NCI-H2107 treated with DMSO at 0.1 percent for 48 hours (cell line): ENCODE data around the gene JUND.

ENCODE experiments used
- DNase-seq: peaks from one replicate; lab custom pipeline; 2025; ENCODE audit not compliant: unreplicated experiment; lab: John Stamatoyannopoulos, UW

JUND gene

GRCh38 chr19:18271433-18271841 is 10.0 kb downstream of the JUND start:
- DNase-seq: no peak

- DNase-seq: no peak
Observed at GRCh38 chr19:18270326-18270725, 11.1 kb downstream of the JUND start.

DNA sequence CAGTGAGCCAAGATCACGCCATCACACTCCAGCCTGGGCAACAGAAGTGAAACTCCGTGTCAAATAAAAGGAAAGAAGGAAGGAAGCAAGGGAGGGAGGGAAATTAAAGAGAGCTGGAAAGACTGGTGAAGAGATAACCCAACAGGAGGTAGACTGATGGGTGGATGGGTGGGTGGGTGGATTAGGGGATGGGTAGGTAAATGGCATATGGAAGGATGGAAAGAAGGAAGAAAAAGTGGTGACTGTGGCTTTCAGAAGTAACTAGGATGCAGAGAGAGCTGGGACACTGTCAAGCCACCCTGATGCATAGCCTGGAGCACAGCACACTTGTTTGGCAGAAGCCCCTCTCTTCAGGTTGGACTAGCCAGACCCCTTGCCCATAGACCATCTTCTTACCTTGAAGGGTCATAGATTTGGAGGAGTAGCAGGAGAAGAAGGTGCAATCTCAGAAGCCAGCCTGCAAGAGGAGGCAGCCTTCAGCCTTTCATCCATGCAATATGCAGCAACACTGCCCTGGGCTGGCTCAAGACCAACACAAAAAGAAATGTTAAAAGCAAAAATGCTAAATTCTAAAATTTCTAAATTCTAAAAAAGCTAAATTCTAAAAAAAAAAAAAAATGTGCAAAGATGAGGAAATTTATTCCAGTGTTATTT is 12.2 kb downstream of the JUND start:
- DNase-seq: no peak

DNA sequence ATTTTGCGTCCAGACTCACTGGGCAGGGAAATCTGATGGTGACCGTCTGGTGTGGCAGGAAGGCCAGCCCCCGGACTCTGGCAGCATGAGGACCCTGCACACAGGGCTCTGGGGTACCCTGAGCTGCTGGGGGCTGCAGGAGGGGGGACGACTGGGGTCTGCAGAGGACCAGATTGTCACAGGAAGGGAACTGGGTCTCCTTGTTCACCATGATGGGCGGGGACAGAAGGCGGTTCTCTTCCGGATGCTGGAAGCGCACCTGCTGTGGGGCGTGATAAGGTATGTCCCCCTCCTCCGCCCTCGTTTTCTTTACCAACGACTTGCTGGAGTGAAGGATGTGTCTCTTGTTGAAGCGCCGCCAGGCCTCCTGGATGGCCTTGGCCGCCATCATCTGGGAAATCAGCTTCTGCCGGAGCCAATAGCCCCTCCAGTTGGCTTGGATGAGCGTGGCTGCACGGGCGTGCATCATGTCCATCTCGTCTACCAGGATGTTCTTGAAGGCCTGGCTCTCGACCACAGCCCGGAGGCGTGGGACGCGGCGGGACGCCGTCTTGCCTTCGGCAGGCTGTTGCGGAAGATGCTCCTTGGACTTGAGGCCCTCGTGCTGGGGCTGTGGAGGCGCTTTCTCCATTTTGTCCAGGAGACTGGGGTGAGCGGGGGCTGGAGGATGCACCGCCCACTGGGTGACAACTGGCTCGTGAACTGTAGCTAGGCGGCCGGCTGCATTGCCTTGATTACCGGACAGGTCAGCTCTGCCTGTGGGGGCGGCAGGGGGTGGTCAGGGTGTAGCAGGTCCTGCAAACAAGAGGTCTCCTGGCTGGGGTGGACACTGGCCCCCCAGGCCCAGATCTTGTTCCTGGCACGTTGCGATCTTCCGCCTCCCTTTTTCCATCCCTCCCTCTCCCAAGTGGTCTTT is 14.4 kb downstream of the JUND start:
- DNase-seq: no peak

DNA sequence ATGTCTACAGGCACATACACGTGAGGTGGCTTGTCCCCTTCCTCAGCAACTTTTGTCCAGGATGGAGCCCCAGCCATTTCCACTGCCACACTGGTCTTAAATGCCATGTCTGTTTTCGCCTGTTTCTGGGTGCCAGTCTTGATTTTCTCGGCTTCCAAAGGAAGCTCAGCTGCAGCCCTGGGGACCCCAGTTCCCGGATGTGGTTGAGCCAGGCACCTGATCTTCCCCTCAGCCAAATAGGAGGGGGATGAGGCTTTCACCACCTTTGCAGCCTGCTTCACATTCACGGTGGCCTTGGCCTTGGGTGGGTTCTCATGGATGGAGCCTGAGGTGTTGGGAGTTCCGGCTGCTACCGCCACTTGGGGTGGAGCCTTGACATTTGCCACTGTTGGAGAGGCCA is 15.8 kb downstream of the JUND start:
- DNase-seq: no peak

- no peak for DNase-seq
Observed at GRCh38 chr19:18264971-18265540, 16.4 kb downstream of the JUND start.

DNA sequence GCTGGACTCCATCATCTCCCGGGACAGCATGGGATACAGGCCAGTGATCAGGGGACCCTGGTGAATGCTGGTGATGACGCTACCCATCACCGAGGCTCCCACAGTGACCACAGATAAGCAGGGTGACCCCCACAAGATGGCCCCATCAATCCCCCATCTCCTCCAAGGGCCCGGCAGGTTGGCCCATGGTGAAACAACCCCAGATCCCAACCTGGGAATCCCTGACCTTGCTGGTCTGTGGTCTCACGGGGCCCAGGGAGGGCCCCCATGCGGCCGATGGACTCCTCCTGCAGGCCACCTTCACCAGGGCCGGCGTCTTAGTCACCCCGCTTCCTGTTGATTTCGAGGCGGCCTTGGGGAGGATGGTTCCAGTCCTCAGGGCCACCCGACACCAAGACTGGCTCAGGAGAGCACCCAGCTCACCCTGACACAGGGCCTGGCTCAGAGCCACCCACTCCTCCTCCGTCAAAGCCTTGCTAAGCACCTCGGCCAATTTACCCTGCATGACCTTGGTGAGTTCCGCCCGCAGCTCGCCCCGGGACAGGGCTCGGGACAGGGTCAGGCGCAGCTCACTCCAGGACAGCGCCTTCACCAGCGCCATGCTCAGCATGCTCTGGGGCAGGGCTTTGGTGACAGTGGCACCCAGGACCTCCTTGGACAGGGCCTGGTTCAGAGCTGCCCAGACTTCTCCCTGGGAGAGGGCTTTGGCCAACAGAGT is 17.1 kb downstream of the JUND start:
- DNase-seq: no peak

- DNase-seq: no peak
Observed at GRCh38 chr19:18263324-18264136, 17.9 kb downstream of the JUND start.

- no peak for DNase-seq
Observed at GRCh38 chr19:18262917-18263316, 18.5 kb downstream of the JUND start.

DNA sequence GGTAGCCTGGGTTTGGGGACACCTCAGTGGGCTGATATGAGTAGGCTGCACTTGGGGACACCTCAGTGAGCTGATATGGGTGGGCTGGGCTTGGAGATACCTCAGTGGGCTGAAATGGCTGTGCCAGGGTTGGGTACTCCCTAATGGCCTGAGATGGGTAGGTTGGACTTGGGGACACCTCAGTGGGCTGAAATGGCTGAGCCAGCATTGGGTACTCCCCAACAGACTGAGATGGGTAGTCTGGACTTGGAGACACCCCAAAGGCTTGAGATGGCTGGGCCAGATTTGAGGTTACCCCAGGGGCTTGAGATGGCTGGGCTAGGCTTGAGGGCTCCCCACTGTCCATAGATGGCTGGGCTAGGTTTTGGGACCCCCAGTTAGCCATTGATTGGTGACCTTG is 19.3 kb downstream of the JUND start:
- no peak for DNase-seq

GRCh38 chr19:18261474-18261873 is 19.9 kb downstream of the JUND start:
- DNase-seq: no peak

GRCh38 chr19:18259893-18260292 is 21.5 kb downstream of the JUND start:
- no peak for DNase-seq

GRCh38 chr19:18257503-18258470 is 23.6 kb downstream of the JUND start:
- DNase-seq: no peak

DNA sequence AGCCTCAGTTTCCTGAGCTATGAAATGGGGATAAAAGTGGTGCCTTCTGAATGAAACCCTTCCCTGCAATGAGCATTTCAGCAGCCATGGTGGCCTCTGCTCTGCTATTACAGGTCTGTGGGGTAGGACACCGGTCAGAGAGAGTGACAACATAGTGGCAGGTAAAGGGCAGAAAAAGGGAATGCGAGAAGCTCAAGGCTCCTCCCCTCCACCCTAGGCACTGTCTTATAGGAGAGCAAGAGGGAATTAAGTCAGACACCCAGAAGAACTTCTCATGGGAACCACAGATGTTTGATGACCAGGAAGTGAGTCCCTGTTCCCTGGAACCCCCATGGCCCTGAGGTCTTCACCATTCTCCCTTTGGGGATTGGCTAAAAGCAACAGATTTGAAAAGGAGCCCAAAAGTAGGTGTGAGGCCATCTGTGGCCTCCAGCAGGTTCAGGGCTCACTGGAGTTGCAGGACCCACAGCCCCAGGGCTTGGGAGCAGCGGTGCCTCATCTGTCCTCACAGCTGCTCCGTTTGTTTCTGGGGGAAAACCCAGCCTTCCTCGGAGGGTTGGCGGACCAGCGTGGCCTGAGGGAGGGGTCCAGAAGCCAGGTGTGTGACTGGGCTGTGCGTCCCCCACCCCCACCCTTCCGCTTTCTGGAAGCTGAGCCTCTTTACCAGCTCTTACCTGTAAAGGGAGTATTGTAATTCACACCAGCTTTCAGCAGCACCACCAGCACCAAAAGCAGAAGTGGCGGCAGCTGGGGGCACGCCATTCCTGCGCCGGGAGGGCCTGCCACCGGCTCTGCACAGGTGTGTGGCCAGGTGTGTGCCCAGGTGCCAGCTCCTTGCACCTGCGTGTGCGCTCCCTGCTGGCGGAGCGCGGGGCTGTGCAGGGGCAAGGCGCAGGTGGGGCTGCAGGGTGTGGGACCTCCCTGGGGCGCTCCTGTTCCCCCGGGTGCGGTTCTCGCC is 26.6 kb downstream of the JUND start:
- peak; percentile 53 for DNase-seq

DNA sequence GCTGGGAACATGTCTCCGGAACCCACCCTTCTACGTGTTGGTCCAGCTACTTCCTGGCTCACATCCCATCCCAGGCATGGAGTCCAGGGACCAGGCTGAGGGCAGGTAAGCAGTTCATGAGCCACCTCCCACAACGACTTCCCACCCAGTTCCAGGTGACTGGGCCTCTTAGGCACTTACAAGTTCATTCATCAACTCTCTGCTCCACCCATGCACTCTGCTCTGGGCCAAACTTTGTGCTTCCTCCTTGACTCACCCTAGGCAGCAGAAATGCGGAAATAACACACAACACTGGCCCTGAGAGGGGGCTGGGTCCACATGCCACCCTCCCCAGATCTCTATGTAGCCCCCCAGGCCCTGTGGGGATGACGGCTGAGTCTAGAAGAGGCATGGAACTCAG is 27.7 kb downstream of the JUND start:
- no peak for DNase-seq

DNA sequence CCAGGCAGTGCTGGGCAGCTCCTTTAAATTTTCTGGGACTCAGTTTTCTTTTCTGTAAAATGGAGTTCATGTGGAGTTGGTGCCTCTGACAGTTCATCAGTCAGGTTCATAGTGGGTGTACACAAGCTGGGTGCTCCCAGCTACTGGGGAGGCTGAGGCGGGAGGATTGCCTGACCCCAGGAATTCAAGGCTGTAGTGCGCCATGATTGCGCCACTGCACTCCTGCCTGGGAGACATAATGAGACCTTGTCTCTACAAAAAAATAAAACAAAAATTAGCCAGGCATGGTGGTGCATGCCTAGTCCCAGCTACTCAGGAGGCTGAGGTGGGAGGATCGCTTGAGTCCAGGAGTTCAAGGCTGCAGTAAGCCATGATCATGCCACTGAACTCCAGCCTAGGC is 28.3 kb downstream of the JUND start:
- DNase-seq: no peak

- no peak for DNase-seq
Observed at GRCh38 chr19:18252370-18252717, 29.1 kb downstream of the JUND start.

- DNase-seq: peak; percentile 29
Observed at GRCh38 chr19:18251587-18252369, 29.6 kb downstream of the JUND start.
